ENCODE measurements around the gene INPP5D. TPM values are rescaled to one million over a fixed set of nuclear protein-coding genes. Genes with fewer than 3 reads are reported as not detected.
"Not testable (repeated sequence)": the region's sequence is repeated elsewhere in the genome, so short reads cannot be mapped to it uniquely, and the experiment has no call there.

Gene INPP5D
- total RNA-seq, 1 experiment from 2014 or later: 17.2 TPM

DNA sequence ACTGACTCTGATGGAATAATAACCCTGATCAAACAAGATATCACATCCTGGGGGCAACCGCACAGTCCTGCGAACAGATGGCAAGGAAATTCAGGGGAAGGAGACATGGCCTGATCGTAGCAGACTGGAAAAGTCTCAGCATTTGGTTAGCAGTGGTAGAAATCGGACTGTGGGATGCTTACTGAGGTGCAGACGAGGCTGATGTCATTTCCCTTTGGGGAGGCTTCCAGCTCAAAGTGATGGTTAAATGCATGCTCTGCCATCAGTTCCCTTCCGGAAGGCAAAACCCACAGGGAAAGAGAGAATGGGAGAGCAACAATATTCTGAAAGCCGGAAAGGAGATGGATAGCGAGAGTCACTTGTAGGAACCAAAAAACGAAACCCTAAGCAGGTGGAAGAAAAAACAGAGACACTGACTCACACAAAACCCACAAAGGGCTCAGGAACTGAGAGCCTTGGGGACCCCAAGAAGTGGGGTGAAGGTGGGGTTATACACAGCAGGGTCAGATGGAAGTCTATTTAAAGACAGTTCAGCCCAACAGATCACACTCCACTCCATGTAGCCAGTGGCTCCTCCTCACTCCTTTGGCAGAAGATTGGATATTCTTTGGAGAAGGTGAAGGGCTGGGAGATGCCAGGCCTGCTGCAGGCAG lies 93.1 kb downstream of the INPP5D start (continued):
- TF ChIP-seq HMGXB4 (CRISPR knock-in tag; IDR thresholded peaks at IDR 0.05) (no peak), TEAD1 (CRISPR knock-in tag; IDR thresholded peaks at IDR 0.05) (no peak), ZNF121 (CRISPR knock-in tag; IDR thresholded peaks at IDR 0.05) (no peak), NR3C1 (CRISPR knock-in tag; conservative IDR thresholded peaks at IDR 0.05; ENCODE audit: low read depth) (no peak)

DNA sequence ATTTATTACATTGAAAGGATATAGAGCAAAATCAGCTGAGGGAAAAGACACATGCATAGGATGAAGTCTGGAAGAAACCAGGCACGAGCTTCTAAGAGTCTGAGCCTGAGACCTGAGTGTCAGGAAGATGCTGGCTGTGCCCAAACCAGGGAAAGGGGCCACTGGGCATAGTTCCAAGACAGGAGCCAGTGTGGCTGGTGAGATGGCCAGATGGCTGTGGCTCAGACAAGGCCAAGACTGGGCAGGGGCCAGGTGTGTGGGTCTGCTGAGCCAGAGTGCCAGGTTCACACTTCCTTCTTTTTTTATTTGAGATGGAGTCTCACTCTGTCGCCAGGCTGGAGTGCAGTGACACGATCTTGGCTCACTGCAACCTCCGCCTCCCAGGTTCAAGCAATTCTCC lies 95.9 kb downstream of the INPP5D start:
- H3K36me3 Mint-ChIP-seq: peaks cover 25% of the 10 kb centered on the region
- peaks cover 4% of the 10 kb centered on the region for H3K4me1 Mint-ChIP-seq
- no peak overlapping the region for H3K4me3 Mint-ChIP-seq
- ChIA-PET CTCF (no interaction called here), POLR2A (no interaction called here)
- H3K9me3 Mint-ChIP-seq: no peaks in the 10 kb centered on the region
- no peak for DNase-seq (ENCODE audit: low spot score)
- TF ChIP-seq, protein P1, sequence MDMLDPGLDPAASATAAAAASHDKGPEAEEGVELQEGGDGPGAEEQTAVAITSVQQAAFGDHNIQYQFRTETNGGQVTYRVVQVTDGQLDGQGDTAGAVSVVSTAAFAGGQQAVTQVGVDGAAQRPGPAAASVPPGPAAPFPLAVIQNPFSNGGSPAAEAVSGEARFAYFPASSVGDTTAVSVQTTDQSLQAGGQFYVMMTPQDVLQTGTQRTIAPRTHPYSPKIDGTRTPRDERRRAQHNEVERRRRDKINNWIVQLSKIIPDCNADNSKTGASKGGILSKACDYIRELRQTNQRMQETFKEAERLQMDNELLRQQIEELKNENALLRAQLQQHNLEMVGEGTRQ (CRISPR knock-in tag; IDR thresholded peaks at IDR 0.05): no peak
- TF ChIP-seq HMGXB4 (CRISPR knock-in tag; IDR thresholded peaks at IDR 0.05) (no peak), ZNF423 (CRISPR knock-in tag; IDR thresholded peaks at IDR 0.05) (no peak), RELA (CRISPR knock-in tag; IDR thresholded peaks at IDR 0.05; ENCODE audit: borderline replicate concordance) (no peak)
- ATAC-seq: no peak
- H3K27ac Mint-ChIP-seq: no peak overlapping the region
- H3K27me3 Mint-ChIP-seq (ENCODE audit: low read depth): no peaks in the 10 kb centered on the region

DNA sequence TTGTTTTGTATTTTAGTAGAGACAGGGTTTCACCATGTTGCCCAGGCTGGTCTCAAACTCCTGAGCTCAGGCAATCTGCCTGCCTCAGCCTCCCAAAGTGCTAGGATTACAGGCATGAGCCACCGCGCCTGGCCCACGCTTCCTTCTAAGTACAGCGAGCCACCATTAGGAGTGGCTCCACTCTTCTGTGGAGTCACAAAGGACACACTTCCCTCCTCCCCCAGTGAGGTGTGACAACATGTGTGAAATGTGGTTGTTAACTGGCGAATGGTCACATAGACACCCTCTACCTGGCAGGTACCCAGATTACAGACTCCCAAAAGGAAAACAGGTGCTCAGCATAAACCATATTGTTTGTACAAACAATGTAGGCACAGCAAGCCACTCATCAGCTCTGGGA lies 96.3 kb downstream of the INPP5D start:
- H3K9me3 Mint-ChIP-seq; DNase-seq (ENCODE audit: low spot score); H3K27me3 Mint-ChIP-seq (ENCODE audit: low read depth); ATAC-seq; H3K4me1 Mint-ChIP-seq; CTCF ChIA-PET; H3K4me3 Mint-ChIP-seq; POLR2A ChIA-PET: not testable (repeated sequence)
- Mint-ChIP-seq H3K36me3 (peaks cover 25% of the 10 kb centered on the region), H3K27ac (0 out of 2 replicates have a peak overlapping the region, but pooled peaks have one; percentile 59)

- Mint-ChIP-seq H3K4me1 (peaks cover 12% of the 10 kb centered on the region), H3K36me3 (peaks cover 29% of the 10 kb centered on the region), H3K4me3 (no peak overlapping the region), H3K27ac (no peak overlapping the region; the same call in 1 of the 2 replicates), H3K9me3 (no peaks in the 10 kb centered on the region), H3K27me3 (ENCODE audit: low read depth) (no peaks in the 10 kb centered on the region)
- ChIA-PET POLR2A (no interaction called here), CTCF (interaction anchor here (0.6 to 0.7 kb wide), 2 partner anchors 39 to 106 kb away, joined by 3 to 4 read pairs; no protein-coding TSS in a partner anchor)
- ATAC-seq: no peak
- DNase-seq (ENCODE audit: low spot score): no peak
- TF ChIP-seq ZNF317 (CRISPR knock-in tag; IDR thresholded peaks at IDR 0.05; ENCODE audit: borderline replicate concordance, low read depth) (no peak), ATF6 (CRISPR knock-in tag; IDR thresholded peaks at IDR 0.05) (no peak), KAT7 (CRISPR knock-in tag; IDR thresholded peaks at IDR 0.05; ENCODE audit: borderline replicate concordance) (no peak), JUN (CRISPR knock-in tag; IDR thresholded peaks at IDR 0.05) (no peak), NR1H2 (CRISPR knock-in tag; IDR thresholded peaks at IDR 0.05) (no peak), E2F4 (CRISPR knock-in tag; IDR thresholded peaks at IDR 0.05; ENCODE audit: borderline replicate concordance, low read depth) (no peak), GABPB1 (CRISPR knock-in tag; IDR thresholded peaks at IDR 0.05) (no peak), MLX (CRISPR knock-in tag; IDR thresholded peaks at IDR 0.05) (no peak), MXD4 (CRISPR knock-in tag; IDR thresholded peaks at IDR 0.05; ENCODE audit: borderline replicate concordance) (no peak)
- TF ChIP-seq, protein P2, sequence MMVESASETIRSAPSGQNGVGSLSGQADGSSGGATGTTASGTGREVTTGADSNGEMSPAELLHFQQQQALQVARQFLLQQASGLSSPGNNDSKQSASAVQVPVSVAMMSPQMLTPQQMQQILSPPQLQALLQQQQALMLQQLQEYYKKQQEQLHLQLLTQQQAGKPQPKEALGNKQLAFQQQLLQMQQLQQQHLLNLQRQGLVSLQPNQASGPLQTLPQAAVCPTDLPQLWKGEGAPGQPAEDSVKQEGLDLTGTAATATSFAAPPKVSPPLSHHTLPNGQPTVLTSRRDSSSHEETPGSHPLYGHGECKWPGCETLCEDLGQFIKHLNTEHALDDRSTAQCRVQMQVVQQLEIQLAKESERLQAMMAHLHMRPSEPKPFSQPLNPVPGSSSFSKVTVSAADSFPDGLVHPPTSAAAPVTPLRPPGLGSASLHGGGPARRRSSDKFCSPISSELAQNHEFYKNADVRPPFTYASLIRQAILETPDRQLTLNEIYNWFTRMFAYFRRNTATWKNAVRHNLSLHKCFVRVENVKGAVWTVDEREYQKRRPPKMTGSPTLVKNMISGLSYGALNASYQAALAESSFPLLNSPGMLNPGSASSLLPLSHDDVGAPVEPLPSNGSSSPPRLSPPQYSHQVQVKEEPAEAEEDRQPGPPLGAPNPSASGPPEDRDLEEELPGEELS (CRISPR knock-in tag; IDR thresholded peaks at IDR 0.05): no peak
- TF ChIP-seq, protein P3, sequence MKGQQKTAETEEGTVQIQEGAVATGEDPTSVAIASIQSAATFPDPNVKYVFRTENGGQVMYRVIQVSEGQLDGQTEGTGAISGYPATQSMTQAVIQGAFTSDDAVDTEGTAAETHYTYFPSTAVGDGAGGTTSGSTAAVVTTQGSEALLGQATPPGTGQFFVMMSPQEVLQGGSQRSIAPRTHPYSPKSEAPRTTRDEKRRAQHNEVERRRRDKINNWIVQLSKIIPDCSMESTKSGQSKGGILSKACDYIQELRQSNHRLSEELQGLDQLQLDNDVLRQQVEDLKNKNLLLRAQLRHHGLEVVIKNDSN (CRISPR knock-in tag; IDR thresholded peaks at IDR 0.05): no peak
Observed at GRCh38 chr2:233161730-233162129, 101.6 kb downstream of the INPP5D start.

Measured in WTC11 (cell line).